GM12801 (cell line): ENCODE data around the gene C1GALT1C1L.

Experiments used
- CTCF ChIP-seq: IDR thresholded peaks from one replicate; pipeline ENCODE4 v1.5.1; 2011; ENCODE audit warnings: control low read depth; ENCODE audit not compliant: insufficient read length; ENCODE audit errors: extremely low read depth

The C1GALT1C1L gene

GRCh38 chr2:43643680-43644079, 32.5 kb downstream of the C1GALT1C1L start:
- TF ChIP-seq CTCF, result no peak

GRCh38 chr2:43642363-43642762, 33.9 kb downstream of the C1GALT1C1L start:
- TF ChIP-seq CTCF, result no peak

GRCh38 chr2:43637030-43637803, 39.0 kb downstream of the C1GALT1C1L start, which contains the start of gene PLEKHH2:
PLEKHH2 (plus strand) TSS chr2:43637260; CDS start chr2:43644674, 7,414 bp downstream.
- no peak for TF ChIP-seq CTCF

- no peak for TF ChIP-seq CTCF
Observed at GRCh38 chr2:43636621-43637020, 39.6 kb downstream of the C1GALT1C1L start.

- TF ChIP-seq CTCF, result no peak
Observed at GRCh38 chr2:43634604-43635306, 41.5 kb downstream of the C1GALT1C1L start.

GRCh38 chr2:43631618-43632317, 44.5 kb downstream of the C1GALT1C1L start:
- TF ChIP-seq CTCF, result no peak
